ENCODE results near the gene SPACDR.

The SPACDR gene

GRCh38 chr7:100434297-100435144 is 29.5 kb downstream of the SPACDR start:
- DNase-seq (ENCODE audit: low read depth) = no peak

- no peak for DNase-seq (ENCODE audit: low read depth)
Measured at GRCh38 chr7:100433592-100434296, 30.3 kb downstream of the SPACDR start.

- DNase-seq (ENCODE audit: low read depth) = no peak
Measured at GRCh38 chr7:100433276-100433591, 30.8 kb downstream of the SPACDR start.

GRCh38 chr7:100432621-100433275 is 31.3 kb downstream of the SPACDR start:
- no peak for DNase-seq (ENCODE audit: low read depth)

GRCh38 chr7:100432053-100432452 is 32.0 kb downstream of the SPACDR start:
- no peak for DNase-seq (ENCODE audit: low read depth)

- no peak for DNase-seq (ENCODE audit: low read depth)
Measured at GRCh38 chr7:100431286-100431735, 32.7 kb downstream of the SPACDR start.

GRCh38 chr7:100430493-100431285 is 33.4 kb downstream of the SPACDR start:
- DNase-seq (ENCODE audit: low read depth) = no peak

GRCh38 chr7:100429637-100430492 is 34.2 kb downstream of the SPACDR start, which contains the start of gene MEPCE:
MEPCE (plus strand) TSS chr7:100429831; CDS start chr7:100430019, 188 bp downstream.
- peak; percentile 100 for DNase-seq (ENCODE audit: low read depth)

- DNase-seq (ENCODE audit: low read depth) = peak; percentile 100
Measured at GRCh38 chr7:100428967-100429636, 35.0 kb downstream of the SPACDR start.

- peak; percentile 92 for DNase-seq (ENCODE audit: low read depth)
Measured at GRCh38 chr7:100428199-100428966, 35.7 kb downstream of the SPACDR start, which contains the start of gene ZCWPW1. ZCWPW1 (minus strand) TSS chr7:100428703; CDS start chr7:100420649, 8,054 bp downstream.

- DNase-seq (ENCODE audit: low read depth) = no peak
Measured at GRCh38 chr7:100427762-100428198, 36.3 kb downstream of the SPACDR start.

GRCh38 chr7:100426516-100426915 is 37.5 kb downstream of the SPACDR start:
- DNase-seq (ENCODE audit: low read depth) = no peak

- DNase-seq (ENCODE audit: low read depth) = no peak
Measured at GRCh38 chr7:100425347-100425746, 38.7 kb downstream of the SPACDR start.

- DNase-seq (ENCODE audit: low read depth) = no peak
Measured at GRCh38 chr7:100423315-100423714, 40.7 kb downstream of the SPACDR start.

GRCh38 chr7:100419660-100420226 is 44.3 kb downstream of the SPACDR start:
- no peak for DNase-seq (ENCODE audit: low read depth)

- no peak for DNase-seq (ENCODE audit: low read depth)
Measured at GRCh38 chr7:100418930-100419659, 45.0 kb downstream of the SPACDR start.

- no peak for DNase-seq (ENCODE audit: low read depth)
Measured at GRCh38 chr7:100415448-100415847, 48.6 kb downstream of the SPACDR start.

- no peak for DNase-seq (ENCODE audit: low read depth)
Measured at GRCh38 chr7:100413889-100414288, 50.2 kb downstream of the SPACDR start.

Measured in stimulated activated CD8-positive, alpha-beta memory T cell treated with anti-CD3 and anti-CD28 coated beads, Interleukin-15, amount 100 ng/mL, for 24 hours (primary cell).